HUES6 (cell line): Measurements from ENCODE around the gene DOK1.

Experiments used
- H3K27ac ChIP-seq: 2 replicates; pipeline ENCODE4 v1.7.0; 2013; ENCODE audit warnings: low read depth, mild to moderate bottlenecking, low read length, inconsistent platforms
- H3K27me3 ChIP-seq: 2 replicates; pipeline ENCODE4 v1.6.1; 2013; ENCODE audit warnings: low read length; ENCODE audit not compliant: control insufficient read depth, insufficient read depth
- H3K36me3 ChIP-seq: 2 replicates; pipeline ENCODE4 v1.6.1; 2013; ENCODE audit warnings: low read length; ENCODE audit not compliant: control insufficient read depth, insufficient read depth
- H3K4me1 ChIP-seq: 2 replicates; pipeline ENCODE4 v1.6.1; 2013; ENCODE audit warnings: low read length; ENCODE audit not compliant: control insufficient read depth, insufficient read depth
- H3K4me3 ChIP-seq: 2 replicates; pipeline ENCODE4 v1.5.1; 2013; ENCODE audit warnings: low read depth, low read length
- H3K9ac ChIP-seq: one replicate; pipeline ENCODE4 v1.6.1; 2013; ENCODE audit warnings: mild to moderate bottlenecking, low read length
- H3K9me3 ChIP-seq: 2 replicates; pipeline ENCODE4 v1.6.1; 2013; ENCODE audit warnings: low read depth, low read length; ENCODE audit not compliant: control insufficient read depth, insufficient read depth

The DOK1 gene

DNA sequence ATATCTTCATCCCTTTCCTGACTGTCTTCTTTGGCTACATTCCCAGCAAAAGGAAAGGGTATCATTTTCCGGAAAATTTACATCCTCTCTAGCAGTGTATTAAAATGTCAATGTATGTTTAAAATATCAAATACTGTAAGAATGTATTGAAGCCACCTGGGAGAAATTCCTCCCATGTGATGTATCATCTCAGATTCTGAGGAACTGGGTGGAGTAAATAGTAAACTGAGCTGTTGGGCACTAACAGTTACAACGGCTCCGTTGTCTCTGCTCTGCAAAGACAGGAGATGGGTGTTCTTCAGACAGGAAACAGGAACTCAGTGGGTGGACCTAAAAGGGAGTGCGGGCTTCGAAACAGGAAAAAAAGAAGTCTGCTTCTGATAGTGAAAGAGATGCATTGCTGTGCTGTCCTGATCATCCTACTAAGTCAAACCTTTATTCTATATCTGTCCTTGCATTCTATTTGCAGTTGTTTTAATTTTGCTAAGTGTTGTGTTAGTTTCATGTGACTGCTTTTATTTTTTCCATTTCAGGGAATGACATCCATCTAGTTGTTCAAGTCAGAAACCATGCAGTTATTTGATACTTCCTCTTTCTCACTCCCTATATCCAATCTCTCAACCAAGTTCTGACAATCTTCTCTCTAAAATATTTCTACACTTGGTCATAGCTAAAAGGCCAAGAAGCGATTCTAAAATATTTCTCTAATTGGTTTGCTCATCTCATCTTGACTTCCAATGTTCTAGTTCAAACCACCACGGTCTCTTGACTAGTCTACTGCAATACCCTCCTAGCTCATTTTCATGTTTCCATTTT lies 19.4 kb downstream of the DOK1 start:
- Histone ChIP-seq H3K4me1 (peaks cover 4% of the 10 kb centered on the region; the same call in 1 of the 2 replicates), H3K27ac (no peak overlapping the region), H3K36me3 (no peaks in the 10 kb centered on the region), H3K9me3 (no peaks in the 10 kb centered on the region), H3K4me3 (no peak overlapping the region), H3K9ac (no peak overlapping the region), H3K27me3 (no peaks in the 10 kb centered on the region; the same call in 1 of the 2 replicates)

- no peak overlapping the region for H3K27ac ChIP-seq
- H3K9me3 ChIP-seq: no peaks in the 10 kb centered on the region
- peaks cover 4% of the 10 kb centered on the region; the same call in 1 of the 2 replicates for H3K4me1 ChIP-seq
Observed at GRCh38 chr2:74575320-74575719, 20.8 kb downstream of the DOK1 start.

DNA sequence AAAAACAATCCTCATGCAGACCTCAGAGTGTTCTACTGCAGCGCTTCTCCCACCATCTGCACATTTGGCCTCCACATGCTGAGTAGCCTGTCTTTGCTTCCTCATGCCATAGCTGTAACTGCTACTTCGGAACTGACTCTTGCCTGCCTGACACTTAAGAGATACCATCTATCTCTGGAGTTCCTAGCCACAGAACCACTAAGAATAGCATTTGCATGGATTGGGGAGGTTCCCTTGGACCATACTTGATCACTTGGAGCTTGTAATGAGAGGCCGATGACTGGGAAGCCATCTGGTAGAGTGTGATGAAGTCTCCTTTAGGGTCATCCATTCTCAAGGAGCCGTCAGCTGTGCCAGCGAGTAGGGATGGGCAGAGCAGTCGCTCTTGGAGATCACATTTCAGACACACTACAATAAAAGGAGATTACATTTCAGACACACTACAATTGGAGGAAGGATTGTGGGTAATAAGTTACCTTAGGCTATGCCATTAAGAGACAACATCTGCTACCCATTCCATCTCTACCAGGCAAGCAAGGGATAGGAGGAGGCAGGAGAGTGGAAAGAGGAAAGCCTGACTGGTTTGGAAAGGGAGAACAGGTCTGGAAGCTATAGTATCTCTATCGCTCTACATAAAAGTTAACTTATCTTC lies 21.8 kb downstream of the DOK1 start:
- H3K27me3 ChIP-seq: no peaks in the 10 kb centered on the region; the same call in 1 of the 2 replicates
- H3K4me1 ChIP-seq: peaks cover 4% of the 10 kb centered on the region; the same call in 1 of the 2 replicates
- no peak overlapping the region for H3K4me3 ChIP-seq
- H3K36me3 ChIP-seq: no peaks in the 10 kb centered on the region
- no peak overlapping the region for H3K9ac ChIP-seq
- no peak overlapping the region for H3K27ac ChIP-seq
- H3K9me3 ChIP-seq: no peaks in the 10 kb centered on the region

More at GRCh38 chr2:74575320-74575719, 20.8 kb downstream of the DOK1 start:
- no peaks in the 10 kb centered on the region for H3K36me3 ChIP-seq
- no peaks in the 10 kb centered on the region; the same call in 1 of the 2 replicates for H3K27me3 ChIP-seq
- H3K9ac ChIP-seq: no peak overlapping the region
- H3K4me3 ChIP-seq: no peak overlapping the region

GRCh38 chr2:74576863-74577229 lies 22.3 kb downstream of the DOK1 start:
- no peak overlapping the region for H3K4me3 ChIP-seq
- no peaks in the 10 kb centered on the region for H3K36me3 ChIP-seq
- H3K27ac ChIP-seq: no peak overlapping the region
- no peak overlapping the region for H3K9ac ChIP-seq
- no peaks in the 10 kb centered on the region; the same call in 1 of the 2 replicates for H3K27me3 ChIP-seq
- H3K4me1 ChIP-seq: peaks cover 4% of the 10 kb centered on the region; the same call in 1 of the 2 replicates
- H3K9me3 ChIP-seq: no peaks in the 10 kb centered on the region

- no peak overlapping the region for H3K27ac ChIP-seq
Observed at GRCh38 chr2:74577448-74577847, 22.9 kb downstream of the DOK1 start.

DNA sequence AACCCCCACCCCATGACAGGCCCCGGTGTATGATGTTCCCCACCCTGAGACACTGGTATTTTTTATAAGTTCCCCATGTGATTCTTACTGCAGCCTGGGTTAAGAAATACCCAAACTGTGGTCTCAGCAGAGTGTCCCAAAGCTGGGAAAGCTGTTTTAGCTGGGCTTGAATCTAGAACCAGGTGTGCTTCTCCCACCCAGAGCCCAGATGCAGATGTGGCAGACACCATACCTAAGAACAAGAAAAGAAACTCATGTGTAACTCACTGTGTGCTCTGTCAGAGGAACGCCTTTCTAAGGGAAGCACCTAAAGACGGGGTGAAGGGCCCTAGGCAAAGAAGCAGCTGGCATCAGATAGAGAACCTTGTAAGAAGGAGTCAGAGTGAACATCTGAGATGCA lies 23.9 kb downstream of the DOK1 start:
- H3K36me3 ChIP-seq: no peaks in the 10 kb centered on the region
- H3K27ac ChIP-seq: no peak overlapping the region
- no peak overlapping the region for H3K9ac ChIP-seq
- H3K4me1 ChIP-seq: peaks cover 7% of the 10 kb centered on the region; the same call in 1 of the 2 replicates
- no peaks in the 10 kb centered on the region; the same call in 1 of the 2 replicates for H3K27me3 ChIP-seq
- no peak overlapping the region for H3K4me3 ChIP-seq
- no peaks in the 10 kb centered on the region for H3K9me3 ChIP-seq

More at GRCh38 chr2:74577448-74577847, 22.9 kb downstream of the DOK1 start:
- H3K4me1 ChIP-seq: peaks cover 4% of the 10 kb centered on the region; the same call in 1 of the 2 replicates
- no peak overlapping the region for H3K9ac ChIP-seq
- no peak overlapping the region for H3K4me3 ChIP-seq
- no peaks in the 10 kb centered on the region; the same call in 1 of the 2 replicates for H3K27me3 ChIP-seq
- no peaks in the 10 kb centered on the region for H3K36me3 ChIP-seq
- H3K9me3 ChIP-seq: no peaks in the 10 kb centered on the region

GRCh38 chr2:74581463-74581862 lies 26.9 kb downstream of the DOK1 start:
- Histone ChIP-seq H3K4me1 (peaks cover 20% of the 10 kb centered on the region), H3K36me3 (no peaks in the 10 kb centered on the region), H3K27me3 (no peaks in the 10 kb centered on the region), H3K9ac (no peak overlapping the region), H3K9me3 (no peaks in the 10 kb centered on the region), H3K27ac (no peak overlapping the region), H3K4me3 (no peak overlapping the region)

DNA sequence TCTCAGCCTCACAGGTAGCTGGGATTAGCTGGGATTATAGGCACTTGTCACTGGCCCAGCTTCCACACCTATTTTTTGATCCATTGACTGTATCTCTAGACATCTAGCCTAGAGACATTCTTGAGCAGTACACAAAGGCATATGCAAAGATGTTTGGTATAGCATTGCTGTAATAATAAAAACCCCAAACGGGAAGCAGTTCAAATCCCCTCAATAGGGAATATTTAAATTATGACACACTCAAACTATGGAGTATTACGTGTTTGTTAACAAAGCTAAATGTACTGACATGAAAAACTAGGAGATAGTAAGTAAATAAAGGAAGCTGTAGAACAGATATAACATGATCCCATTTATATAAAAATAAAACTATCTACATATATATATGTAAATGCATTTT lies 27.7 kb downstream of the DOK1 start:
- Histone ChIP-seq H3K9me3 (no peaks in the 10 kb centered on the region), H3K36me3 (no peaks in the 10 kb centered on the region), H3K27ac (no peak overlapping the region), H3K27me3 (no peaks in the 10 kb centered on the region), H3K4me3 (no peak overlapping the region), H3K9ac (no peak overlapping the region), H3K4me1 (peaks cover 20% of the 10 kb centered on the region)

GRCh38 chr2:74583504-74583903 lies 29.0 kb downstream of the DOK1 start:
- Histone ChIP-seq H3K4me1 (peaks cover 20% of the 10 kb centered on the region), H3K27ac (no peak overlapping the region), H3K9ac (no peak overlapping the region)

GRCh38 chr2:74584088-74584645 lies 29.6 kb downstream of the DOK1 start:
- no peak overlapping the region for H3K4me3 ChIP-seq
- H3K36me3 ChIP-seq: no peaks in the 10 kb centered on the region
- H3K9me3 ChIP-seq: no peaks in the 10 kb centered on the region
- no peak overlapping the region for H3K9ac ChIP-seq
- no peak overlapping the region for H3K27ac ChIP-seq
- H3K27me3 ChIP-seq: no peaks in the 10 kb centered on the region
- H3K4me1 ChIP-seq: peaks cover 20% of the 10 kb centered on the region

More at GRCh38 chr2:74583504-74583903, 29.0 kb downstream of the DOK1 start:
- H3K27me3 ChIP-seq: no peaks in the 10 kb centered on the region
- no peaks in the 10 kb centered on the region for H3K9me3 ChIP-seq
- no peaks in the 10 kb centered on the region for H3K36me3 ChIP-seq
- H3K4me3 ChIP-seq: no peak overlapping the region
